GM06990 (cell line): Measurements from ENCODE around the gene PGRMC2.

ENCODE experiments used
- DNase-seq: peaks from one replicate; pipeline ENCODE4 v3.0.0-alpha.2; 2011; ENCODE audit not compliant: insufficient read length; ENCODE audit errors: extremely low read depth
- H3K27me3 ChIP-seq: replicated peaks from 2 replicates; pipeline ENCODE4 v1.6.0; 2011; ENCODE audit warnings: low read length; ENCODE audit not compliant: control insufficient read depth, insufficient read depth
- H3K36me3 ChIP-seq: 2 replicates; pipeline ENCODE4 v1.5.1; 2011; ENCODE audit warnings: low read length; ENCODE audit not compliant: control insufficient read depth, insufficient read depth
- H3K4me3 ChIP-seq: replicated peaks from 2 replicates; pipeline ENCODE4 v1.5.1; 2011; ENCODE audit warnings: low read depth, mild to moderate bottlenecking, control low read depth, low read length
- TF ChIP-seq, protein P1 (sequence below): IDR thresholded peaks from 2 replicates; pipeline ENCODE4 v1.5.1; 2011; ENCODE audit warnings: low read length, control low read depth, mild to moderate bottlenecking, inconsistent platforms; ENCODE audit not compliant: insufficient read depth, poor library complexity, severe bottlenecking

PGRMC2 gene

GRCh38 chr4:128315756-128316520 is 28.3 kb upstream of the PGRMC2 start:
- Histone ChIP-seq H3K4me3 (no peak overlapping the region), H3K36me3 (peaks cover 2% of the 10 kb centered on the region), H3K27me3 (no peaks in the 10 kb centered on the region)
- no peak for DNase-seq
- TF ChIP-seq, protein P1, sequence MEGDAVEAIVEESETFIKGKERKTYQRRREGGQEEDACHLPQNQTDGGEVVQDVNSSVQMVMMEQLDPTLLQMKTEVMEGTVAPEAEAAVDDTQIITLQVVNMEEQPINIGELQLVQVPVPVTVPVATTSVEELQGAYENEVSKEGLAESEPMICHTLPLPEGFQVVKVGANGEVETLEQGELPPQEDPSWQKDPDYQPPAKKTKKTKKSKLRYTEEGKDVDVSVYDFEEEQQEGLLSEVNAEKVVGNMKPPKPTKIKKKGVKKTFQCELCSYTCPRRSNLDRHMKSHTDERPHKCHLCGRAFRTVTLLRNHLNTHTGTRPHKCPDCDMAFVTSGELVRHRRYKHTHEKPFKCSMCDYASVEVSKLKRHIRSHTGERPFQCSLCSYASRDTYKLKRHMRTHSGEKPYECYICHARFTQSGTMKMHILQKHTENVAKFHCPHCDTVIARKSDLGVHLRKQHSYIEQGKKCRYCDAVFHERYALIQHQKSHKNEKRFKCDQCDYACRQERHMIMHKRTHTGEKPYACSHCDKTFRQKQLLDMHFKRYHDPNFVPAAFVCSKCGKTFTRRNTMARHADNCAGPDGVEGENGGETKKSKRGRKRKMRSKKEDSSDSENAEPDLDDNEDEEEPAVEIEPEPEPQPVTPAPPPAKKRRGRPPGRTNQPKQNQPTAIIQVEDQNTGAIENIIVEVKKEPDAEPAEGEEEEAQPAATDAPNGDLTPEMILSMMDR: no peak

GRCh38 chr4:128311659-128312403 is 24.2 kb upstream of the PGRMC2 start:
- no peaks in the 10 kb centered on the region for H3K27me3 ChIP-seq
- DNase-seq: no peak
- TF ChIP-seq, protein P1: no peak
- H3K36me3 ChIP-seq: no peaks in the 10 kb centered on the region
- no peak overlapping the region for H3K4me3 ChIP-seq

GRCh38 chr4:128310266-128310697 is 22.7 kb upstream of the PGRMC2 start:
- TF ChIP-seq, protein P1: no peak
- H3K36me3 ChIP-seq: peaks cover 1% of the 10 kb centered on the region; the same call in 1 of the 2 replicates
- no peaks in the 10 kb centered on the region for H3K27me3 ChIP-seq
- H3K4me3 ChIP-seq: no peak overlapping the region
- no peak for DNase-seq

DNA sequence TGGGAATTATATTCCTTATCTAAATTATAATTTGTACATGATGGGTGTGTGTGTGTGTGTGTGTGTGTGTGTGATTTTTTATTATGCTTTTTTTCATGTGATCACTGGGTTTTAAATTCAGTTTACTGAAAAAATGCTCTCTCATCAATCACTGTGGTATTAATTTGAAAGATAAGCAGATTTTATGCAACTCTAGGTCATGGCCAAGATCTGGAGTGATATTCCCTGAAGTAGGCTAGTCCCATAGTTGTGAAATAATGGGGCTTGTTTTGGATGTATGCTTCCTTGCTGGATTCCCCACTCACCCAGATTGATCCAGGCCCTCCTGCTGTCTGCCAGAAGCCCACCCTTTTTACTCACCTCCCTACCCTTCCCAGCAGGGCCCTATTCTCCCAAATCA is 22.0 kb upstream of the PGRMC2 start:
- H3K27me3 ChIP-seq: no peaks in the 10 kb centered on the region
- no peak overlapping the region for H3K4me3 ChIP-seq
- TF ChIP-seq, protein P1: no peak
- peaks cover 2% of the 10 kb centered on the region; the same call in 1 of the 2 replicates for H3K36me3 ChIP-seq
- no peak for DNase-seq

- no peak for DNase-seq
- Histone ChIP-seq H3K36me3 (peaks cover 2% of the 10 kb centered on the region; the same call in 1 of the 2 replicates), H3K4me3 (no peak overlapping the region), H3K27me3 (no peaks in the 10 kb centered on the region)
- TF ChIP-seq, protein P1: no peak
Observed at GRCh38 chr4:128308986-128309385, 21.4 kb upstream of the PGRMC2 start.
